ENCODE results near the gene PCAT6.
A peak's percentile ranks its signal among the peaks of the same experiment; 100 is the strongest.
"Not testable (repeated sequence)": the region's sequence is repeated elsewhere in the genome, so short reads cannot be mapped to it uniquely, and the experiment has no call there.

The PCAT6 gene

DNA sequence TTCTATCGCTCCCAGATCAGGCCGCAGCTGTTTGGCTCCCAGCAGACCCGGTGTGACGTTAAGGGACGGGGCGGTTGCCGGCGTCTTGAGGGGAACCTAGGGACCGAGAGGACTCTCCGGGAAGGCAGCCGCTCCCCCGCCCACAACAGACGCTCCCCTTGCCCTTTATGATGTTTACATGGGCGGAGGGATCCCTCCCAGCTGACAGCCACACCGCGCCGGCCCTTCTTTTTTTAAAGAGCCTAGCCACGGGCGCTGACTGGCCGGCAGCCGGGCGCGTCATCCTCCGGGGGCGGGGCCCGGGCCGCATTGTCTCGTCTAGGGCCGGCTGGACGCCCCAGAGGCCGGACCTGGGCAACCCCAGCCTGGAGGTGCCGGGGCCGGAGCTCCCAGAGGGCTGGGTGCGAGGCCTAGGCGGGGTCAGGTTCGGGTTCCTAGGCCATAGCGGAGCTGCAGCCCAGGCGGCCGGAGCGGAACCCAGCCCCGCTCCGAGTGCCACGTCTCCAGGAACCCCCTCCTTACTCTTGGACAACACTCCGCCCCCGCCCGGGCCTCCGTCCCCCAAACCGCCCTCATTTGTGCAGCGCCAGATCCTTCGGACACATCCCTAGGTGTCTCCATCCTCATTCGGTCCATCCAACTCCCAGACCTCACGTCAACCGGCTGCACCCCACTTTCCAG is at the start of gene PCAT6:
PCAT6 (plus strand) TSS at position 340 of the 681 bp plus-strand sequence.
- peak; percentile 88 for DNase-seq

DNA sequence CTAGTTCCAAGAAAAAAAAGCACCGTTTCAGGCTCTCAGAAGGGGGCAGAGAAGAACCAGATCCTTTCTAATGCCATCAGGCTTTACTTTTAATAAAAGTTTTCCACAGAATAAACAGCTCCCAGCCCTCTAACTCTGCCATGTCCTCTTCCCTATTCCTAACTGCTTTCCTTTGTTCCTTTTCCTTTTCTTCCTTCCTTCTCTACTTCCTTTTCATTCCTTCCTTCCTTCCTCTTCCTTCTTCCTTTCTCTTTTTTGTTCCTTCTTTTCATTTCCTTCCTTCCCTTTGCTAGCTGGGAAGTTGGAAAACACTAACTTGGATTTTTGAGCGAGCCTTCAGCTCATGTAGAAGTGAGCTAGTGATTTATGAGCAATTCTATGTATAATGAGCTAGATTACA is 48.7 kb upstream of the PCAT6 start:
- no peak for DNase-seq

DNA sequence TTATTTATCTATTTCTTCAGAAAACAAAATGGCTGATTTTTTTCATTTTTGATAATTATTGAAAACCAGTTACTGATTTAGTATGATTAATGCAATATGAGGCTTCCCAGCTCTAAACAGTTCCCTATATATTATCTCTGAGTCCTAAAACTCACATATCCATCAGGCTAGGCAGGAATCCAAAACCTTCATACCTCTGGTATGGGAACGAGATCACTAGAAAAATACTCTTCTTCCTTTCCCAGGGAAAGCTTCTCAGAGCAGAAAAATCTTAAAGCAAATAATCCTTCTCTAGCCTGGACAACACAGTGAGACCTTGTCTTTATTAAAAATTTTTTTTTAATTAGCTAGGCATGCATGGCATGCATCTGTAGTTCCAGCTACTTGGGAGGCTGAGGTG is 45.0 kb upstream of the PCAT6 start:
- DNase-seq: no peak

GRCh38 chr1:202770135-202770534 is 40.6 kb upstream of the PCAT6 start:
- DNase-seq: no peak

GRCh38 chr1:202781180-202781579 is 29.6 kb upstream of the PCAT6 start:
- DNase-seq: no peak

- DNase-seq: no peak
These were observed 23.9 kb upstream of the PCAT6 start for GRCh38 chr1:202786804-202787203.

GRCh38 chr1:202788800-202789199 is 22.0 kb upstream of the PCAT6 start:
- DNase-seq: no peak

DNA sequence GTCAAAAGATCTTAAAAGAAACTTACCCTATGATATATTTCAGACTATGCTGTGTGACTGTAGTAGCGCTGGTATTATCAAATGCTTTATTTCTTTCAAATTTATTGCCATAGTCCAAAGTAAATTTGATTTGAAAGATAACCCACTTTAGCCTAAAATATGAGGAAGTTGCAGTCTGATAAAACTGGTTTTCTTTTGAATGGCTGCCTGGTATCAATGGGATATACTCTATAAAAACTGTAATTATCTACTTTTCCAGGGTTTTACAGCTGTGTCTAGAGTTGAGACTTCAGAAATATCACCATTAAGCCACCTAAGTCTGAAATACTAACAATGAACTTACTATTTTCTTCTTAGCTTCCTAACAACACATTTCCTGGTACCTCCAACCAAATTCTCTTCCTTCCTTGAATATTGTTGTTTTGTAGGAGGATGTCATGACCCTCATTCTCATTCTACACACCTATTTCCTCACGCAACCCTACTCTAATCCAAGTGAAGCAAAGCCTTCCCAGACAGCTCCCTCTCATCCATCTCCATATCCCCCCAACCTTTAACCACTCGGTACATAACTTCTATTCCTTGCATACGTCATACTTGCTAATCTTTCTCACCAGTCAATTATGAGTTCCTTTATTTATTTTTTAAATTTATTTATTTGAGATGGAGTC is 19.5 kb upstream of the PCAT6 start:
- no peak for DNase-seq

- no peak for DNase-seq
These were observed 16.6 kb upstream of the PCAT6 start for GRCh38 chr1:202794051-202794740.

DNA sequence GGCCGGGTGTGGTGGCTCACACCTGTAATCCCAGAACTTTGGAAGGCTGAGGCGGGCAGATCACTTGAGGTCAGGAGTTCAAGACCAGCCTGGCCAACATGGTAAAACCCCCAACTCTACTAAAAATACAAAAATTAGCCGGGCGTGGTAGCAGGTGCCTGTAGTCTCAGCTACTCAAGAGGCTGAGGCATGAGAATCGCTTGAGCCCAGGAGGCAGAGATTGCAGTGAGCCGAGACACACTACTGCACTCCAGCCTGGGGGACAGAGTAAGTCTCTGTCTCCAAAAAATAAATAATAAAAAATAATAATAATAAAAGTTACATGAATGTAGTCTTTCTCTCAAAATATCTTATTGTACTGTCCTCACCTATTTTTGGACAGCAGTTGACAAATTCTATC is 15.8 kb upstream of the PCAT6 start:
- DNase-seq: not testable (repeated sequence)

DNA sequence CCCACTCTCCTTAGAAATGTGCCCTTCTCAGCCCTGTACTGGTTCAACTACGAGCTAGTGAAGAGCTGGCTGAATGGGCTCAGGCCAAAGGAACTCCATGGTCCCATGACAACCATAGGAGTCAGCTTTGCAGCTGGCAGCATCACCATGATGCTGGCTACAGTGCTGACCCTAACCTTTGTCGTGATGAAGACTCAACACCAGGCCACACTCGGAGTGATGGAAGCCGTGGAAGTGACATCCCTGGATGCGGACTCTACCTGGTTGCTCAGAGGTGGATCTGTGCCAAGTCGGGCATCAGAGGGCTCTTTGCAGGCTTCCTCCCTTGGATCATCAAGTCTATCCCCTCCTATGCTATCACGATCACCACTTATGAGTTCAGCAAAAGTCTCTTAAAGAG is 14.1 kb upstream of the PCAT6 start:
- DNase-seq: no peak

DNA sequence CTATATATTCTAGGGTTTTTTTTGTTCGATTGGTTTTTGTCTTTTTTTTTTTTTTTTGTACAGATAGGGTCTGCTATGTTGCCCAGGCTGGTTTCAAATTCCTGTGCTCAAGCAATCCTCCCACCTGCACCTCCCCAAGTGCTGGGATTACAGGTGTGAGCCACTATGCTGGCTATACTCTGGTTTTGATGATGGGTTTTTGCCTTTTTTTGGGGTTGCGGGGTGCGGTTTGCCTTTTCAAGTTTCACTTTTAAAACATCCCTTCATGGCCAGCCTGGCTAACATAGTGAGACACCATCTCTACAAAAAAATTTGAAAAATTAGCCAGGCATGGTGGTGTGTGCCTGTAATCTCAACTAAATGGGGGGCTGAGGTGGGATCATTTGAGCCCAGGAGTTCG is 12.5 kb upstream of the PCAT6 start:
- no peak for DNase-seq

GRCh38 chr1:202798792-202799331 is 11.9 kb upstream of the PCAT6 start:
- no peak for DNase-seq

DNA sequence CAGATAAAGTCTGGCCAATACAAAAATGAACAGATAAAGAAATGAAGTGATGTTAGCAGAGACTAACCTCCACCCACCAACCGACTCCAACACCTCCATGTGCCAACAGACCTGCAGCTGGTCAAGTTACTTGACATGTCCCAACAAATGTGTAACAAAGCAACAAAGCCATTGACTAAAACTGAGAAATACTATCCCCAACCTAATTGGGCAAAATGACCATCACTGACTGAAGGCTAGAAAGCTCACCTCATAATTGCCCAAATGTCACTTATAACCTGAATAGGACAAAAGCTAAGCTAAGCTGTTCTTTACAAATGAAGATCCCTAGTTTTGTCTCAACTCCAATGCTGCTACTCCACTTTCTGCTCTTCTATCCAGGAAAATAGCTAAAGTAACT is 10.0 kb upstream of the PCAT6 start:
- no peak for DNase-seq

- DNase-seq: no peak
These were observed 9.6 kb upstream of the PCAT6 start for GRCh38 chr1:202801175-202801574.

GRCh38 chr1:202802034-202802433 is 8.7 kb upstream of the PCAT6 start:
- no peak for DNase-seq

- no peak for DNase-seq
These were observed 7.5 kb upstream of the PCAT6 start for GRCh38 chr1:202802998-202803932.

DNA sequence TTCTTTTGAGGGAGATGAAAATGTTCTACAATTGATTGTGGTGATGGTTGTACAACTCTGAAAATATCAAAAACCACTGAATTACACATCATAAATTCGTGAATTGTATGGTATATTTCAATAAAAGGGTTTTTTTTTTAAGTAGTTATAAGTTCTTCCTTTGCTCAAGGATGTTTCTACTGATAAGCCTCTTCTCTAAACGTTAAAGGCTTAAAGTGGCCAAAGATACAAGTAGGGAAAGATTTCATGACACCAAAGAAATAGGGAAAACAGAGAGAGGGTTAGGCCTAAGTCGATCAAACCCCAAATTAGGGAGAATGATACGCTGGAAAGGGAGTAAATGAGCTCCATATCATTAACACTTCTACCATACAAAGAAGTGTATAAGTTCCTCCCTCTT is 6.6 kb upstream of the PCAT6 start:
- DNase-seq: no peak

GRCh38 chr1:202805886-202806844 is 4.6 kb upstream of the PCAT6 start:
- no peak for DNase-seq

DNA sequence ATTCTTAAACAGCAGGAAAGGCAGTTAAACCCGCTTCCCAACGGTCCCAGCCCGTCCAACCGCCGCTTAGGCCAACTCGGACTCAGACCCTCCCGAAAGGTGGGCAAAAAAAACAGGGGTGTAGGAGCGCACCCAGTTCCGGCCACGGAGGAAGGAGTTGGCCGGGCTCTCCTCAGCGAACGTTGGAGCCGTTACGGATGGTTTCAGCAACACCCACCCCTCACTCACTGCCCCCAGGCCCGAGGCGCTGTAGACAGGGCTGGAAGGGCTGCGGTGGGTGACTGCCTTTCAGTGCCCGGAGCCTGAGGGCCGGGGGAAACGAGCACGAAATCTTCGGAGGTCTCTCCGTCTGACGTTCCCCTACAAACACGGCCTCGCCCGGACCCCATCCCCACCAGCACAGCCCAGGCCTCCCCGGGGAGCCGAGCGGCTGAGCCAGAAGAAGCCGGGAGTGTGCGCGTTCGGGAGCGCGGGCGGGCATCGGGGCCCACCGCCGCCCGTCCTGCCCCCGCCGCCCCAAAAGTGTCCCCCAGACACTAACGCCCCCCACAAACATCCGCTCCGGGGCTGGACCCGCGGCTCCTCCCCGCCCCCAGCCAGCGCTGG is 3.8 kb upstream of the PCAT6 start:
- peak; percentile 20 for DNase-seq

GRCh38 chr1:202807451-202807925 is 3.3 kb upstream of the PCAT6 start:
- DNase-seq: peak; percentile 62
